Kidney epithelial cell (primary cell): ENCODE results near the gene CYP46A1. TPM values are rescaled to one million over a fixed set of nuclear protein-coding genes. Genes with fewer than 3 reads are reported as not detected.

ENCODE experiments used
- DNase-seq: peaks from one replicate; pipeline ENCODE4 v3.0.0-alpha.2; 2010; ENCODE audit warnings: low read depth
- H3K27me3 ChIP-seq: 2 replicates; pipeline ENCODE4 v1.6.0; 2011; ENCODE audit warnings: low read length; ENCODE audit not compliant: control insufficient read depth, insufficient read depth
- H3K36me3 ChIP-seq: 2 replicates; pipeline ENCODE4 v1.5.1; 2011; ENCODE audit warnings: low read length; ENCODE audit not compliant: control insufficient read depth, insufficient read depth
- H3K4me3 ChIP-seq: 2 replicates; pipeline ENCODE4 v1.5.1; 2011; ENCODE audit warnings: low read depth, mild to moderate bottlenecking, control low read depth, low read length
- total RNA-seq: library from RNA; depleted of rRNA; stranded (reverse); fragments of >200 nt; gene quantifications from 2 replicates; pipeline ENCODE4 v1.2.3, GENCODE V29; 2015
- TF ChIP-seq, protein P1 (sequence below): IDR thresholded peaks from 2 replicates; pipeline ENCODE4 v1.5.1; 2011; ENCODE audit warnings: mild to moderate bottlenecking, moderate library complexity, low read length, control low read depth, inconsistent platforms; ENCODE audit not compliant: insufficient read depth, poor library complexity, severe bottlenecking

The CYP46A1 gene
- total RNA-seq, 1 donor from 2014 or later: not detected

DNA sequence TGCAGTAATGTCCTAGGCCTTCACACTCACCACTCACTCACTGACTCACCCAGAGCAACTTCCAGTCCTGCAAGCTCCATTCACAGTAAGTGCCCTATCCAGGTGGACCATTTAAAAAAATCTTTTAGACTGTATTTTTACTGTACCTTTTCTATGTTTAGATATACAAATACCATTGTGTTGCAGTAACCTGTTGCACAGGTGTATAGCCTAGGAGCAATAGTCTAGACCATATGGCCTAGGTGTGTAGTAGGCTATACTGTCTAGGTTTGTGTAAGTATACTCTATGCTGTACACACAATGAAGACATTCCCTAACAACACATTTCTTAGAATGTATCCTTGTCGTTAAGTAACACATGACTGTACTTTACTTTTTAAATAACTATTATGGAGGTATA, 17.2 kb downstream of the CYP46A1 start:
- TF ChIP-seq, protein P1, sequence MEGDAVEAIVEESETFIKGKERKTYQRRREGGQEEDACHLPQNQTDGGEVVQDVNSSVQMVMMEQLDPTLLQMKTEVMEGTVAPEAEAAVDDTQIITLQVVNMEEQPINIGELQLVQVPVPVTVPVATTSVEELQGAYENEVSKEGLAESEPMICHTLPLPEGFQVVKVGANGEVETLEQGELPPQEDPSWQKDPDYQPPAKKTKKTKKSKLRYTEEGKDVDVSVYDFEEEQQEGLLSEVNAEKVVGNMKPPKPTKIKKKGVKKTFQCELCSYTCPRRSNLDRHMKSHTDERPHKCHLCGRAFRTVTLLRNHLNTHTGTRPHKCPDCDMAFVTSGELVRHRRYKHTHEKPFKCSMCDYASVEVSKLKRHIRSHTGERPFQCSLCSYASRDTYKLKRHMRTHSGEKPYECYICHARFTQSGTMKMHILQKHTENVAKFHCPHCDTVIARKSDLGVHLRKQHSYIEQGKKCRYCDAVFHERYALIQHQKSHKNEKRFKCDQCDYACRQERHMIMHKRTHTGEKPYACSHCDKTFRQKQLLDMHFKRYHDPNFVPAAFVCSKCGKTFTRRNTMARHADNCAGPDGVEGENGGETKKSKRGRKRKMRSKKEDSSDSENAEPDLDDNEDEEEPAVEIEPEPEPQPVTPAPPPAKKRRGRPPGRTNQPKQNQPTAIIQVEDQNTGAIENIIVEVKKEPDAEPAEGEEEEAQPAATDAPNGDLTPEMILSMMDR: no peak
- H3K27me3 ChIP-seq: no peaks in the 10 kb centered on the region
- no peak for DNase-seq
- H3K4me3 ChIP-seq: no peak overlapping the region
- no peaks in the 10 kb centered on the region for H3K36me3 ChIP-seq

DNA sequence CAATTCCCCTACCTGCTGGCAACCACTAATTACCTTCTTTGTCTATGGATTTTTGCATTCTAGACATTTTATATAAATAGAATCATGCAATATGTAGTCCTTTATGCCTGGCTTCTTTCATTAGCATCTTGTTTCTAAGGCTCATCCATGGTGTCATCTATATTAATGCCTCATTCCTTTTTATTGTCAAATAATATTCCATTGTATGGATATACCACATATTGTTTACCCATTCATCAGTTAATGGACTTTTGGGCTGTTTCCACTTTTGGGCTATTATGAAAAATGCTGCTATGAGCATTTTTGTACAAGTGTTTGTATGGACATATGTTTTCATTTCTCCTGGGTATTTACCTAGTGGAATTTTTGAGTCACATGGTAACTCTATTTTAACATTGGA, 18.0 kb downstream of the CYP46A1 start:
- H3K4me3 ChIP-seq: no peak overlapping the region
- no peaks in the 10 kb centered on the region for H3K36me3 ChIP-seq
- no peaks in the 10 kb centered on the region for H3K27me3 ChIP-seq
- no peak for DNase-seq
- TF ChIP-seq, protein P1: no peak

DNA sequence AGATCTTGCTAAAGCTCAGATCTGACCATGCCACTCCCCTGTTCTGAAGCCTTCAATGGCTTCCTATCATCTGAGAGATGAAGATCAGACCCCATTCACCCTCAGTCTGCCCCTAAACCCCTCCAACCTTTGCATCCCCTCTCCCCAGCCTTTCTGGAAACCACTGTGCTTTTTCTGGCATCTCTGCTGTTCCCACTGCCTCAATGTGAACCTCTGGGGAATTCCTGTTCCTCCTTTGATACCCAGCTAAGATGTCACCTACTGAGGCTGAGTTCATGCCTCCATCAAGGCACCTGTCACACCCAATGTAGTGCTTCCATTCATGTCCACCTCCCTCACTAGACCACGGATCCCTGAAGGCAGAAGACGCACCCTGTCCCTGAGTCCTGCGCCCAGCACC, 19.3 kb downstream of the CYP46A1 start:
- no peak for DNase-seq
- TF ChIP-seq, protein P1: no peak
- Histone ChIP-seq H3K36me3 (no peaks in the 10 kb centered on the region), H3K4me3 (no peak overlapping the region), H3K27me3 (no peaks in the 10 kb centered on the region)

DNA sequence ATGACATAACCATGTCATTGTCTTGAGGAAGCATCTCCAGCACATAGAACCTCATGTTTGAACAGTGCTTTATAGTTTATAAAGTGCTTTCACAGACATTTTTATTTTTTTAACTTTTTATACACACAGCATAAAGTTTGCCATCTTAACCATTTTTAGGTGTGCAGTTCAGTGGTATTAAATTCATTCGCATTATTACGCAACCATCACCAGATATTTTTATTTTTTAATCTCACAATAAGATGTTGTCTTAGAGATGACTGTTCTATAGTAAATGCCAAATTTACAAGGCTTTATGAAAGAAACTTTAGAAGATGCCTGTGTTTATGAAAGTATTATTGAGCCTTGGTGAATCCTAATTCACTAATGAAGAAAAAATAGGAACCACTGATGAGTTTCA, 19.9 kb downstream of the CYP46A1 start:
- DNase-seq: no peak
- no peak overlapping the region for H3K4me3 ChIP-seq
- H3K36me3 ChIP-seq: no peaks in the 10 kb centered on the region
- TF ChIP-seq, protein P1: no peak
- no peaks in the 10 kb centered on the region for H3K27me3 ChIP-seq

DNA sequence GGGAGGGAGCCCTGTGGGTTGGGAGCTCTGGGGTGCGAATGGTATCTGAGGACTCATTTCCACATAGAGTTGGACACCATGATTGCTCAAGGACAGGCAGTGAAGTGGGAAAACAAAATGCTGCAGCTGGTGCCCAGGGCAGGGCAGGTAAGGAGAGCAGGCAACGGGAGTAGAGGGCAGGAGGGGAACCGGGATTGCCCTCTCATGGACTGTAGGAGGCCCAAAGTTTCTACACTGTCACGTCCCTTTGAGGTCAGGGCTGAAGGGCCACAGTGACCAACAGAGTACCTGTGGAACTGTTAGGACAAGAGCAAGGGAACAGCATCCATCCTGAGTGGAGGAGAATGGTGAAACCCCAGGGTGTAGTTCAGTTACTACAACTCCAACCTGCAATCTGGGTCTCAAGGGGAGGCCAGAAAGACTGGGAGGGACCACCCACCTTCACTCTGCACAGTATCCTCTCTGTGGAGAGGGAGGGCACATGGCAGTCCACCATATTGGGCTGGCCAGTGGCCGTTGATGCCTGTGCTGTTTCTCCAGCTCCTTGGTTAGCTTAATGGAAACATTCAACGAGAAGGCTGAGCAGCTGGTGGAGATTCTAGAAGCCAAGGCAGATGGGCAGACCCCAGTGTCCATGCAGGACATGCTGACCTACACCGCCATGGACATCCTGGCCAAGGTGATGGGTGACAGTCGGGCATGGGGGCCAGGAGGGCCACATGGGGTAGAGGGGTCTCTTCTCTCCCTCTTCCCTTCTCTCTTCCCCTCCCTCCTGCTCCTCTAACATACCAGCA, 22.2 kb downstream of the CYP46A1 start:
- TF ChIP-seq, protein P1: no peak
- no peak overlapping the region for H3K4me3 ChIP-seq
- H3K36me3 ChIP-seq: no peaks in the 10 kb centered on the region
- no peak for DNase-seq
- no peaks in the 10 kb centered on the region for H3K27me3 ChIP-seq

DNA sequence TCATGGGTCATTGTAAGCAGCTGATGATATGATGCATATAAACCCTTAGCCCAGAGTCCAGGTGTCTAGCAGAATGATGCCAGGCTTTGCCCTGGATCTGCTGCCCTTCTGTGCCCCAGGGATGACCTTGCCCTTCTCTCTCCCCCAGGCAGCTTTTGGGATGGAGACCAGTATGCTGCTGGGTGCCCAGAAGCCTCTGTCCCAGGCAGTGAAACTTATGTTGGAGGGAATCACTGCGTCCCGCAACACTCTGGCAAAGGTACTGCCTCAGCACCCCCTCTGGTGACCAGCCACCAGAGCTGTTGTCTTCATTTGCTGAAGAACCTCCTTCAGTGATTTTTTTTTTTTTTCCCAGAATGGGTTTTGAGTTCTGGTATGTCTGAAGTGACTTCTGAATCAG, 23.3 kb downstream of the CYP46A1 start:
- H3K27me3 ChIP-seq: no peaks in the 10 kb centered on the region

More for the DNA sequence above, 23.3 kb downstream of the CYP46A1 start:
- no peak overlapping the region for H3K4me3 ChIP-seq
- H3K36me3 ChIP-seq: no peaks in the 10 kb centered on the region
- TF ChIP-seq, protein P1: no peak
- DNase-seq: no peak
